ENCODE measurements around the gene HMX1. TPM values are rescaled to one million over a fixed set of nuclear protein-coding genes. Genes with fewer than 3 reads are reported as not detected.

Gene HMX1
- polyA plus RNA-seq, 1 of the 3 experiments (the other 2 are of a cell fraction), result 0.20 TPM

DNA sequence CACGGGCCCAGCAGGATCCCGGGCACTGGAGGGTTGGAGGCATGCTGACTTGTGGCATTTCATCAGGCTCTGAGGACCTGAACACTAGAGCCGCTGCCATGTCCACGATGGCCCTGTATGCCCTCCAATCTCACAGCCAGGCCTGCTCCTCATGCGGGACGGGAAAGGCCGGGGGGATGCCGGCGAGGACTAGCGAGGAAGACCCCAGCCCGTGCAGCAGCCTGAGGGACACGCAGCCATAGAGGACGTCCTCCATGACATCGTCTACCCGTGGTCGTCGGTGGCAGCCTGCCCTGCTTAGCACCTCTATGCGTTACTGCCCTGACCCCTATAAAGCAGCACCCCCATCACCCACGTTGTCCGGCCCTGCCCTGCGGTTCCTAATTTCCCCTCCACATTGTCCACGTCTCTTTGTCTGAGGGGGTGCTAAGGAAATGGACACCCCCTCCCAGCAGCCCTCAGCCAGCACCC lies 32.6 kb downstream of the HMX1 start (continued):
- TF ChIP-seq, protein P1, sequence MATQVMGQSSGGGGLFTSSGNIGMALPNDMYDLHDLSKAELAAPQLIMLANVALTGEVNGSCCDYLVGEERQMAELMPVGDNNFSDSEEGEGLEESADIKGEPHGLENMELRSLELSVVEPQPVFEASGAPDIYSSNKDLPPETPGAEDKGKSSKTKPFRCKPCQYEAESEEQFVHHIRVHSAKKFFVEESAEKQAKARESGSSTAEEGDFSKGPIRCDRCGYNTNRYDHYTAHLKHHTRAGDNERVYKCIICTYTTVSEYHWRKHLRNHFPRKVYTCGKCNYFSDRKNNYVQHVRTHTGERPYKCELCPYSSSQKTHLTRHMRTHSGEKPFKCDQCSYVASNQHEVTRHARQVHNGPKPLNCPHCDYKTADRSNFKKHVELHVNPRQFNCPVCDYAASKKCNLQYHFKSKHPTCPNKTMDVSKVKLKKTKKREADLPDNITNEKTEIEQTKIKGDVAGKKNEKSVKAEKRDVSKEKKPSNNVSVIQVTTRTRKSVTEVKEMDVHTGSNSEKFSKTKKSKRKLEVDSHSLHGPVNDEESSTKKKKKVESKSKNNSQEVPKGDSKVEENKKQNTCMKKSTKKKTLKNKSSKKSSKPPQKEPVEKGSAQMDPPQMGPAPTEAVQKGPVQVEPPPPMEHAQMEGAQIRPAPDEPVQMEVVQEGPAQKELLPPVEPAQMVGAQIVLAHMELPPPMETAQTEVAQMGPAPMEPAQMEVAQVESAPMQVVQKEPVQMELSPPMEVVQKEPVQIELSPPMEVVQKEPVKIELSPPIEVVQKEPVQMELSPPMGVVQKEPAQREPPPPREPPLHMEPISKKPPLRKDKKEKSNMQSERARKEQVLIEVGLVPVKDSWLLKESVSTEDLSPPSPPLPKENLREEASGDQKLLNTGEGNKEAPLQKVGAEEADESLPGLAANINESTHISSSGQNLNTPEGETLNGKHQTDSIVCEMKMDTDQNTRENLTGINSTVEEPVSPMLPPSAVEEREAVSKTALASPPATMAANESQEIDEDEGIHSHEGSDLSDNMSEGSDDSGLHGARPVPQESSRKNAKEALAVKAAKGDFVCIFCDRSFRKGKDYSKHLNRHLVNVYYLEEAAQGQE (IDR thresholded peaks at IDR 0.05; ENCODE audit: low read depth, low read length), result no peak
- TF ChIP-seq MXI1 (IDR thresholded peaks at IDR 0.05; ENCODE audit: low read depth, low read length), result no peak
- TF ChIP-seq, protein P2, sequence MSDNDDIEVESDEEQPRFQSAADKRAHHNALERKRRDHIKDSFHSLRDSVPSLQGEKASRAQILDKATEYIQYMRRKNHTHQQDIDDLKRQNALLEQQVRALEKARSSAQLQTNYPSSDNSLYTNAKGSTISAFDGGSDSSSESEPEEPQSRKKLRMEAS (IDR thresholded peaks at IDR 0.05; ENCODE audit: low read depth), result no peak
- TF ChIP-seq FOSL2 (IDR thresholded peaks at IDR 0.05; ENCODE audit: borderline replicate concordance, low read depth), result no peak
- TF ChIP-seq RCOR1 (IDR thresholded peaks at IDR 0.05; ENCODE audit: low read length), result no peak
- TF ChIP-seq POLR2AphosphoS5 (IDR thresholded peaks at IDR 0.05; ENCODE audit: low read depth, low read length), result no peak
- no peak for TF ChIP-seq SMC3 (IDR thresholded peaks at IDR 0.05; ENCODE audit: low read depth, low read length)
- TF ChIP-seq FOXM1 (IDR thresholded peaks at IDR 0.05; ENCODE audit: low read depth), result no peak
- no peak for TF ChIP-seq ELF1 (IDR thresholded peaks at IDR 0.05)
- TF ChIP-seq, protein P3, sequence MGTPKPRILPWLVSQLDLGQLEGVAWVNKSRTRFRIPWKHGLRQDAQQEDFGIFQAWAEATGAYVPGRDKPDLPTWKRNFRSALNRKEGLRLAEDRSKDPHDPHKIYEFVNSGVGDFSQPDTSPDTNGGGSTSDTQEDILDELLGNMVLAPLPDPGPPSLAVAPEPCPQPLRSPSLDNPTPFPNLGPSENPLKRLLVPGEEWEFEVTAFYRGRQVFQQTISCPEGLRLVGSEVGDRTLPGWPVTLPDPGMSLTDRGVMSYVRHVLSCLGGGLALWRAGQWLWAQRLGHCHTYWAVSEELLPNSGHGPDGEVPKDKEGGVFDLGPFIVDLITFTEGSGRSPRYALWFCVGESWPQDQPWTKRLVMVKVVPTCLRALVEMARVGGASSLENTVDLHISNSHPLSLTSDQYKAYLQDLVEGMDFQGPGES (IDR thresholded peaks at IDR 0.05; ENCODE audit: low read depth, low read length), result no peak
- TF ChIP-seq RAD21 (IDR thresholded peaks at IDR 0.05; ENCODE audit: low read length), result no peak

DNA sequence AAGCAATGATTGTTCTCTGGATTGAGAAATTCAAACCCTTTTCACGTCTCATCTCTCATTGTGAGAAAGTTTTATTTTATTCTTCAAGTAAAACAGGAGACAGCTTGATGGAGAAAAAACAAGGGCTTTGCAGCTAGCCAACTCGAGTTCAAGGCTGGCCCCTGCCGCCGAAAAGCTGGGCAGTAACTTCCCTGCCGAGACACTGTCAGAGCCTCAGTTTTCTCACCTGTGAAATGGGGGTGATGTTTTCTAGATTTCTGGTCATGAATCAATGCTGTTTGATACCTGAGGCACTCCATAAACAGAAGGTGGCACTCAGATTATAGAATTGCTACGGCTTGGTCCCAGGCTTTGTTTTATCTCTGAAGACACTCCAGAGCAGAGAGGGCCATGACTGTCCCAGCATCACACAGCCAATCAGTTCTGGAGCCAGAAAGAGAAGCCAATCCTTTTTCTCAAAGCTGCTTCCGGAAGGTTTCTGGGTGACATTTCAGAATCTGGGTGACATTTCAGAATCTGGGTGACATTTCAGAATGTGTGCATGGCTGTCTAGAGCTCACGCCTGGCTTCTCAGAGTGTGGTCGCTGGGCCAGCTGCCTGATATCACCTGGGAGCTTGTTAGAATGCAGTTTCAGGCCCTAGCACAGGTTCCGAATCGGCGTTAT lies 33.2 kb downstream of the HMX1 start:
- no peaks in the 10 kb centered on the region for H3K79me2 ChIP-seq (ENCODE audit: insufficient read depth)
- no peaks in the 10 kb centered on the region for H3K27me3 ChIP-seq (ENCODE audit: insufficient read depth)
- ChIA-PET POLR2A (no interaction called here), CTCF (no interaction called here)
- no peak overlapping the region for H3K4me3 ChIP-seq (ENCODE audit: low read depth in 2 of 2, low read length in 1 of 2)
- H3F3A ChIP-seq (replicated peaks; ENCODE audit: insufficient read depth), result no peaks in the 10 kb centered on the region
- no peaks in the 10 kb centered on the region for H3K36me3 ChIP-seq (replicated peaks in 1 of 2; ENCODE audit: control insufficient read depth in 1 of 2, insufficient read depth in 2 of 2, low read length in 1 of 2)
- WGBS (ENCODE audit: low lambda C conversion rate), result 44% methylated on average over 9 of the region's 12 CpGs
- no peaks in the 10 kb centered on the region for H3K9me2 ChIP-seq
- H3K4me1 ChIP-seq (ENCODE audit: control insufficient read depth in 1 of 2, insufficient read depth in 2 of 2, low read depth in 1 of 2, low read length in 1 of 2), result peaks cover 0 to 6% of the 10 kb centered on the region in 2 experiments; a peak in 1 of 4 replicates
- no peak overlapping the region for H2AFZ ChIP-seq (ENCODE audit: low read depth)
- H3K9me3 ChIP-seq, result no peaks in the 10 kb centered on the region
- DNase-seq, result peak; percentile 1
- H3K9ac ChIP-seq, result no peak overlapping the region
- no peak overlapping the region for H3K4me2 ChIP-seq
- no peak overlapping the region for H3K27ac ChIP-seq (ENCODE audit: low read depth in 2 of 2, low read length in 1 of 2)
- TF ChIP-seq MXI1 (IDR thresholded peaks at IDR 0.05; ENCODE audit: low read depth, low read length), result no peak
- TF ChIP-seq, protein P4, sequence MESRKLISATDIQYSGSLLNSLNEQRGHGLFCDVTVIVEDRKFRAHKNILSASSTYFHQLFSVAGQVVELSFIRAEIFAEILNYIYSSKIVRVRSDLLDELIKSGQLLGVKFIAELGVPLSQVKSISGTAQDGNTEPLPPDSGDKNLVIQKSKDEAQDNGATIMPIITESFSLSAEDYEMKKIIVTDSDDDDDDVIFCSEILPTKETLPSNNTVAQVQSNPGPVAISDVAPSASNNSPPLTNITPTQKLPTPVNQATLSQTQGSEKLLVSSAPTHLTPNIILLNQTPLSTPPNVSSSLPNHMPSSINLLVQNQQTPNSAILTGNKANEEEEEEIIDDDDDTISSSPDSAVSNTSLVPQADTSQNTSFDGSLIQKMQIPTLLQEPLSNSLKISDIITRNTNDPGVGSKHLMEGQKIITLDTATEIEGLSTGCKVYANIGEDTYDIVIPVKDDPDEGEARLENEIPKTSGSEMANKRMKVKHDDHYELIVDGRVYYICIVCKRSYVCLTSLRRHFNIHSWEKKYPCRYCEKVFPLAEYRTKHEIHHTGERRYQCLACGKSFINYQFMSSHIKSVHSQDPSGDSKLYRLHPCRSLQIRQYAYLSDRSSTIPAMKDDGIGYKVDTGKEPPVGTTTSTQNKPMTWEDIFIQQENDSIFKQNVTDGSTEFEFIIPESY (IDR thresholded peaks at IDR 0.05; ENCODE audit: borderline replicate concordance, low read depth), result no peak
- TF ChIP-seq, protein P2 (IDR thresholded peaks at IDR 0.05; ENCODE audit: low read depth), result no peak
- TF ChIP-seq NFIC (IDR thresholded peaks at IDR 0.05; ENCODE audit: borderline replicate concordance), result no peak
- TF ChIP-seq RCOR1 (IDR thresholded peaks at IDR 0.05; ENCODE audit: low read length), result no peak
- TF ChIP-seq FOXM1 (IDR thresholded peaks at IDR 0.05; ENCODE audit: low read depth), result no peak
- TF ChIP-seq CHD2 (IDR thresholded peaks at IDR 0.05; ENCODE audit: low read length, partially characterized antibody), result no peak
- TF ChIP-seq, protein P5, sequence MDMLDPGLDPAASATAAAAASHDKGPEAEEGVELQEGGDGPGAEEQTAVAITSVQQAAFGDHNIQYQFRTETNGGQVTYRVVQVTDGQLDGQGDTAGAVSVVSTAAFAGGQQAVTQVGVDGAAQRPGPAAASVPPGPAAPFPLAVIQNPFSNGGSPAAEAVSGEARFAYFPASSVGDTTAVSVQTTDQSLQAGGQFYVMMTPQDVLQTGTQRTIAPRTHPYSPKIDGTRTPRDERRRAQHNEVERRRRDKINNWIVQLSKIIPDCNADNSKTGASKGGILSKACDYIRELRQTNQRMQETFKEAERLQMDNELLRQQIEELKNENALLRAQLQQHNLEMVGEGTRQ (IDR thresholded peaks at IDR 0.05; ENCODE audit: borderline replicate concordance, low read depth, low read length), result no peak
- TF ChIP-seq SMC3 (IDR thresholded peaks at IDR 0.05; ENCODE audit: low read depth, low read length), result no peak
- TF ChIP-seq EP300 (IDR thresholded peaks at IDR 0.05; ENCODE audit: borderline replicate concordance in 1 of 2, low read depth in 1 of 2, low read length in 1 of 2), result no peak
- TF ChIP-seq FOXJ3 (CRISPR knock-in tag; IDR thresholded peaks at IDR 0.05), result no peak
- no peaks in the 10 kb centered on the region for H4K20me1 ChIP-seq (ENCODE audit: insufficient read depth)

Data from SK-N-SH (cell line).